H9 (cell line): ENCODE results near the gene FNIP2. TPM values are rescaled to one million over a fixed set of nuclear protein-coding genes. Genes with fewer than 3 reads are reported as not detected.
"Not testable (repeated sequence)": the region's sequence is repeated elsewhere in the genome, so short reads cannot be mapped to it uniquely, and the experiment has no call there.

Experiments used
- DNase-seq: peaks from one replicate; pipeline ENCODE4 v3.0.0-alpha.2; 2017
- H2AFZ ChIP-seq: one replicate; pipeline ENCODE4 v1.6.1; 2013; ENCODE audit warnings: mild to moderate bottlenecking, low read length, control low read depth, moderate library complexity
- H2AK5ac ChIP-seq: 2 replicates; pipeline ENCODE4 v1.6.1; 2013; ENCODE audit warnings: low read length, control low read depth, mixed read lengths; ENCODE audit not compliant: insufficient read length
- H2BK120ac ChIP-seq: one replicate; pipeline ENCODE4 v1.6.1; 2013; ENCODE audit warnings: low read depth, mild to moderate bottlenecking, low read length, control low read depth, inconsistent platforms; ENCODE audit not compliant: poor library complexity, severe bottlenecking
- H2BK12ac ChIP-seq: 2 replicates; pipeline ENCODE4 v1.6.1; 2013; ENCODE audit warnings: low read length, control low read depth, mixed read lengths, low read depth; ENCODE audit not compliant: insufficient read length
- H2BK15ac ChIP-seq: 2 replicates; pipeline ENCODE4 v1.6.1; 2013; ENCODE audit warnings: low read depth, low read length, control low read depth
- H2BK20ac ChIP-seq: one replicate; pipeline ENCODE4 v1.6.1; 2013; ENCODE audit warnings: low read depth, mild to moderate bottlenecking, low read length, control low read depth, inconsistent platforms; ENCODE audit not compliant: poor library complexity, severe bottlenecking
- H2BK5ac ChIP-seq: 2 replicates; pipeline ENCODE4 v1.6.1; 2013; ENCODE audit warnings: low read length, control low read depth, mixed read lengths; ENCODE audit not compliant: insufficient read length
- H3K14ac ChIP-seq: 2 replicates; pipeline ENCODE4 v1.6.1; 2013; ENCODE audit warnings: low read length, control low read depth; ENCODE audit not compliant: insufficient read depth
- H3K18ac ChIP-seq: 2 replicates; pipeline ENCODE4 v1.6.1; 2013; ENCODE audit warnings: low read depth, mild to moderate bottlenecking, mixed read lengths, low read length, control low read depth; ENCODE audit not compliant: insufficient read length
- H3K23ac ChIP-seq: 2 replicates; pipeline ENCODE4 v1.6.1; 2013; ENCODE audit warnings: low read length, control low read depth, mixed read lengths, low read depth; ENCODE audit not compliant: insufficient read length
- H3K23me2 ChIP-seq: 2 replicates; pipeline ENCODE4 v1.6.1; 2013; ENCODE audit warnings: low read depth, mild to moderate bottlenecking, mixed read lengths, low read length, control low read depth; ENCODE audit not compliant: insufficient read length, poor library complexity, severe bottlenecking
- H3K27ac ChIP-seq: 2 replicates; pipeline ENCODE4 v1.5.1; 2013; ENCODE audit warnings: low read length, control low read depth, mixed read lengths, low read depth; ENCODE audit not compliant: insufficient read length
- H3K27me3 ChIP-seq: 2 replicates; pipeline ENCODE4 v1.6.1; 2013; ENCODE audit warnings: low read length, control low read depth, inconsistent platforms; ENCODE audit not compliant: insufficient read depth
- H3K4ac ChIP-seq: 2 replicates; pipeline ENCODE4 v1.6.1; 2013; ENCODE audit warnings: low read depth, mild to moderate bottlenecking, control low read depth, inconsistent platforms, low read length, moderate library complexity
- H3K4me1 ChIP-seq: 2 replicates; pipeline ENCODE4 v1.6.1; 2013; ENCODE audit warnings: low read length, control low read depth, inconsistent platforms; ENCODE audit not compliant: insufficient read depth
- H3K4me2 ChIP-seq: 2 replicates; pipeline ENCODE4 v1.6.1; 2013; ENCODE audit warnings: low read length, control low read depth, mixed read lengths; ENCODE audit not compliant: insufficient read length, insufficient read depth
- H3K56ac ChIP-seq: 2 replicates; pipeline ENCODE4 v1.6.1; 2013; ENCODE audit warnings: low read depth, mild to moderate bottlenecking, mixed read lengths, low read length, control low read depth; ENCODE audit not compliant: insufficient read length
- H3K79me1 ChIP-seq: 2 replicates; pipeline ENCODE4 v1.6.1; 2013; ENCODE audit warnings: low read depth, mild to moderate bottlenecking, moderate library complexity, low read length, control low read depth, inconsistent platforms; ENCODE audit not compliant: insufficient read depth, poor library complexity, severe bottlenecking
- H3K79me2 ChIP-seq: 2 replicates; pipeline ENCODE4 v1.6.1; 2013; ENCODE audit warnings: low read length, control low read depth, inconsistent platforms; ENCODE audit not compliant: insufficient read depth
- H3K9ac ChIP-seq: 2 replicates; pipeline ENCODE4 v1.6.1; 2013; ENCODE audit warnings: low read length, control low read depth, mixed read lengths; ENCODE audit not compliant: insufficient read length; ENCODE audit errors: extremely low read depth
- H3K9me3 ChIP-seq: one replicate; pipeline ENCODE4 v1.6.1; 2013; ENCODE audit warnings: low read depth, low read length, inconsistent platforms; ENCODE audit not compliant: control insufficient read depth
- H3T11ph ChIP-seq: one replicate; pipeline ENCODE4 v1.6.1; 2013; ENCODE audit warnings: mild to moderate bottlenecking, low read length, control low read depth, inconsistent platforms
- H4K20me1 ChIP-seq: one replicate; pipeline ENCODE4 v1.6.1; 2013; ENCODE audit not compliant: control insufficient read depth, insufficient read length, insufficient read depth
- H4K5ac ChIP-seq: 2 replicates; pipeline ENCODE4 v1.6.1; 2013; ENCODE audit warnings: low read depth, mild to moderate bottlenecking, mixed read lengths, low read length, control low read depth; ENCODE audit not compliant: insufficient read length
- H4K8ac ChIP-seq: replicated peaks from 2 replicates; pipeline ENCODE4 v1.6.1; 2013; ENCODE audit warnings: low read length, control low read depth, mixed read lengths, low read depth; ENCODE audit not compliant: insufficient read length
- H4K91ac ChIP-seq: 2 replicates; pipeline ENCODE4 v1.6.1; 2013; ENCODE audit warnings: low read depth, mild to moderate bottlenecking, moderate library complexity, mixed read lengths, low read length, control low read depth; ENCODE audit not compliant: insufficient read length
- H3K27ac Mint-ChIP-seq, 3 experiments: 2 replicates in 2 of 3; 3 replicates in 1 of 3; pipeline ENCODE4 v1.8.0; 2020 to 2021; ENCODE audit warnings: mixed read lengths in 3 of 3, mild to moderate bottlenecking in 1 of 3, moderate library complexity in 1 of 3
- H3K27me3 Mint-ChIP-seq: 2 replicates; pipeline ENCODE4 v1.8.0; 2021; ENCODE audit warnings: low read depth, mild to moderate bottlenecking, moderate library complexity, mixed read lengths
- H3K36me3 Mint-ChIP-seq, 3 experiments: 2 replicates in 2 of 3; 3 replicates in 1 of 3; pipeline ENCODE4 v1.8.0; 2020 to 2021; ENCODE audit warnings: low read depth in 3 of 3, mixed read lengths in 3 of 3; ENCODE audit not compliant: insufficient read depth in 1 of 3
- H3K4me1 Mint-ChIP-seq, 2 experiments: 2 replicates each; pipeline ENCODE4 v1.8.0; 2020; ENCODE audit warnings: mixed read lengths in 2 of 2
- H3K4me3 Mint-ChIP-seq, 2 experiments: 2 replicates in 1 of 2; 3 replicates in 1 of 2; pipeline ENCODE4 v1.8.0; 2020 to 2021; ENCODE audit warnings: mild to moderate bottlenecking in 2 of 2, mixed read lengths in 2 of 2, moderate library complexity in 1 of 2
- H3K9me3 Mint-ChIP-seq, 2 experiments: 2 replicates in 1 of 2; 3 replicates in 1 of 2; pipeline ENCODE4 v1.8.0; 2020; ENCODE audit warnings: mild to moderate bottlenecking in 2 of 2, mixed read lengths in 2 of 2, moderate library complexity in 1 of 2
- WGBS: extraction: QIAGEN DNeasy Blood & Tissue Kit; methylation state at CpG from one replicate; pipeline ENCODE4 v1.1.7; 2013; ENCODE audit warnings: missing lambda C conversion rate, low lambda C conversion rate, mixed read lengths; ENCODE audit not compliant: insufficient read length; ENCODE audit errors: extremely low coverage; 5-methylcytosine and 5-hydroxymethylcytosine counted together
- total RNA-seq: library from RNA; stranded (reverse); gene quantifications from 2 replicates; pipeline ENCODE4 v1.2.1, GENCODE V29; 2021

Gene FNIP2
- total RNA-seq, 1 experiment from 2014 or later = 9.6 TPM

DNA sequence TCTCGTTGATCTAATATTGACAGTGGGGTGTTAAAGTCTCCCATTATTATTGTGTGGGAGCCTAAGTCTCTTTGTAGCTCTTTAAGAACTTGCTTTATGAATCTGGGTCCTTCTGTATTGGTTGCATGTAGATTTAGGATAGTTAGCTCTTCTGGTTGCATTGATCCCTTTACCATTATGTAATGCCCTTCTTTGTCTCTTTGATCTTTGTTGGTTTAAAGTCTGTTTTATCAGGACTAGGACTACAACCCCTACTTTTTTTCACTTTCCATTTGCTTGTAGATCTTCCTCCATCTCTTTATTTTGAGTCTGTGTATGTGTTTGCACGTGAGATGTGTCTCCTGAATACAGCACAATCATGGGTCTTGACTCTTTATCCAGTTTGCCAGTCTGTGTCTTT is 131.6 kb downstream of the FNIP2 start:
- not testable (repeated sequence) for H4K8ac ChIP-seq, H2BK20ac ChIP-seq, H3K9me3 ChIP-seq, H4K20me1 ChIP-seq, H2AFZ ChIP-seq, H3K27ac ChIP-seq, H2BK12ac ChIP-seq, H3K23me2 ChIP-seq, H3K4me2 ChIP-seq, H2BK15ac ChIP-seq, H3K4me1 ChIP-seq, H3K27ac Mint-ChIP-seq, H4K91ac ChIP-seq, H3K56ac ChIP-seq, H2BK120ac ChIP-seq, H3K4ac ChIP-seq, H3K79me1 ChIP-seq, H4K5ac ChIP-seq, H3K27me3 Mint-ChIP-seq, H2AK5ac ChIP-seq, H2BK5ac ChIP-seq, H3K23ac ChIP-seq, H3K27me3 ChIP-seq, H3K79me2 ChIP-seq, H3T11ph ChIP-seq, H3K18ac ChIP-seq, H3K4me3 Mint-ChIP-seq, H3K9ac ChIP-seq, H3K14ac ChIP-seq, DNase-seq
- Mint-ChIP-seq H3K4me1 (peaks cover 23 to 27% of the 10 kb centered on the region in 2 experiments), H3K36me3 (peaks cover 22 to 32% (median 28%) of the 10 kb centered on the region in 3 experiments), H3K9me3 (peaks cover 8 to 13% of the 10 kb centered on the region in 2 experiments; a peak in 4 of 5 replicates)
- WGBS = no CpG with 5 or more reads among the region's 2 CpGs

DNA sequence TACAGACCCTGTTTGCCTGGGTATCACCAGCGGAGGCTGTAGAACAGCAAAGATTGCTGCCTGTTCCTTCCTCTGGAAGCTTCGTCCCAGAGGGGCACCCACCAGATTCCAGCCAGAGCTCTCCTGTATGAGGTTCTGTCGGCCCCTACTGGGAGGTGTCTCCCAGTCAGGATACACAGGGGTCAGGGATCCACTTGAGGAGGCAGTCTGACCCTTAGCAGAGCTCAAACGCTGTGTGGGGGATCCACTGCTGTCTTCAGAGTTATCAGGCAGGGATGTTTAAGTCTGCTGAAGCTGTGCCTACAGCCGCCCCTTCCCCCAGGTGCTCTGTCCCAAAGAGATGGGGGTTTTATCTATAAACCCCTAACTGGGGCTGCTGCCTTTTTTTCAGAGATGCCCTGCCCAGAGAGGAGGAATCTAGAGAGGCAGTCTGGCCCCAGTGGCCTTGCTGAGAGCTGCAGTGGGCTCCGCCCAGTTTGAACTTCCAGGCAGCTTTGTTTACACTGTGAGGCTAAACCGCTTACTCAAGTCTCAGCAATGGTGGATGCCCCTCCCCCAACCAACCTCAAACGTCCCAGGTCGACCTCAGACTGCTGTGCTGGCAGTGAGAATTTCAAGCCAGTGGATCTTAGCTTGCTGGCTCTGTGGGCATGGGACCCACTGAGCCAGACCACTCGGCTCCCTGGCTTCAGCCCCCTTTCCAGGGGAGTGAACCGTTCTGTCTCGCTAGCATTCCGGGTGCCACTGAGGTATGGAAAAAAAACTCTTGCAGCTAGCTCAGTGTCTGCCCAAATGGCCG is 133.7 kb downstream of the FNIP2 start:
- Histone ChIP-seq H4K5ac (peak overlapping the region; percentile 76), H3K4ac (peak overlapping the region; percentile 56; the same call in 1 of the 2 replicates), H4K91ac (peak overlapping the region; percentile 93), H3K14ac (peak overlapping the region; percentile 40; the same call in 1 of the 2 replicates)
- H2AFZ ChIP-seq, H3K79me2 ChIP-seq, H3K23ac ChIP-seq, H3K18ac ChIP-seq, H3K4me3 Mint-ChIP-seq, H2BK15ac ChIP-seq, H3K79me1 ChIP-seq, H4K8ac ChIP-seq, H2BK120ac ChIP-seq, H3K56ac ChIP-seq, H3K9ac ChIP-seq, H3T11ph ChIP-seq, H3K27ac ChIP-seq, H2BK5ac ChIP-seq, H4K20me1 ChIP-seq, H3K4me2 ChIP-seq, H3K9me3 ChIP-seq, H2BK12ac ChIP-seq, H3K27me3 Mint-ChIP-seq, H3K27me3 ChIP-seq, H3K4me1 ChIP-seq, H3K23me2 ChIP-seq, H2BK20ac ChIP-seq, H2AK5ac ChIP-seq: not testable (repeated sequence)
- H3K9me3 Mint-ChIP-seq = peaks cover 5 to 11% of the 10 kb centered on the region in 2 experiments; a peak in 4 of 5 replicates
- H3K27ac Mint-ChIP-seq = peak overlapping the region; percentile 48 to 82 (median 63); a peak in 6 of 7 replicates
- peaks cover 17 to 18% of the 10 kb centered on the region in 2 experiments for H3K4me1 Mint-ChIP-seq
- DNase-seq = peak; percentile 90
- H3K36me3 Mint-ChIP-seq = peaks cover 15 to 26% (median 20%) of the 10 kb centered on the region in 3 experiments
- no CpG with 5 or more reads among the region's 14 CpGs for WGBS
